ENCODE data around the gene GALNTL6. TPM values are rescaled to one million over a fixed set of nuclear protein-coding genes. Genes with fewer than 3 reads are reported as not detected.

Gene GALNTL6
- total and polyA plus RNA-seq, 2 of the 4 experiments (the other 2 are of a cell fraction), result under 0.01 TPM; not detected in 1

DNA sequence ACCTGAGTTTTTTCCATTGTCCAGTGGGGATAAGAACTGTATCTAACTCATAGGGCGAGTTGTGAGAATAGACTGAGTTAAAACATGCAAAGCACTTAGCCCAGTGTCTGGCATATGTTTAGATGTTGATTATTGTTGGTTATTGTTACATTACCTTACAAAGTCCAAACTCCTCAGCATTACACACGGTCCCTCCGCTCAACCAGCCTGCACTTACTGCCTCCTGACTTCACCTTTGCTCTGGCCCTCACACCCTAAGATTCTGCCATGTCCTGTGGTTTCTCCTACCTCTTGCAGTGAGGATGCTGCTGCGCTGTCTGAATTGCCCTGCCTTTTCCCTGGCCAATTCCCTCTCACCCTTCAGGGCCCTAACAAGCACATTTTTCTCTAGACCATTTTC is 1053.2 kb downstream of the GALNTL6 start:
- no peak overlapping the region for H3K18ac ChIP-seq (ENCODE audit: low read depth, low read length)
- H2AFZ ChIP-seq (replicated peaks; ENCODE audit: low read length, poor library complexity), result no peak overlapping the region
- H3K9ac ChIP-seq (ENCODE audit: low read depth, low read length), result no peak overlapping the region
- POLR2A ChIA-PET (ENCODE audit: unreplicated experiment), result no interaction called here
- H3K4ac ChIP-seq (ENCODE audit: low read depth, low read length), result no peak overlapping the region
- no peaks in the 10 kb centered on the region for H3K4me1 ChIP-seq (ENCODE audit: control insufficient read depth, insufficient read depth, low read length)
- 60% methylated on average over 1 of the region's 4 CpGs; no CpG with 5 or more reads in 1 of the 2 experiments for WGBS, 2 experiments (ENCODE audit: extremely low coverage in 2 of 2, insufficient read length in 1 of 2)
- H3K27me3 ChIP-seq (ENCODE audit: control insufficient read depth, insufficient read depth, low read length), result no peaks in the 10 kb centered on the region; the same call in 1 of the 2 replicates
- H4K5ac ChIP-seq (ENCODE audit: low read depth, low read length), result no peak overlapping the region
- no peak for TF ChIP-seq FOS (IDR thresholded peaks at IDR 0.05; ENCODE audit: low read depth, low read length)
- TF ChIP-seq RCOR1 (IDR thresholded peaks at IDR 0.05; ENCODE audit: insufficient replicate concordance, low read length), result no peak
- no peak for TF ChIP-seq BHLHE40 (IDR thresholded peaks at IDR 0.05; ENCODE audit: low read depth, low read length)
- no peak for TF ChIP-seq CEBPB (IDR thresholded peaks at IDR 0.05; ENCODE audit: low read depth, low read length)
- ATAC-seq (ENCODE audit: low read depth) (no peak), DNase-seq (no peak)
- H3K36me3 ChIP-seq (ENCODE audit: control insufficient read depth, insufficient read depth, low read length), result no peaks in the 10 kb centered on the region
- no peak overlapping the region for H3K23ac ChIP-seq (ENCODE audit: low read depth, low read length)
- CTCF ChIA-PET, result interaction anchor here (1.1 kb wide), 1 partner anchor 160 kb away, joined by 4 read pairs; no protein-coding TSS in a partner anchor
- intact Hi-C loops (cut with micrococcal nuclease), result no loop called here
- H2BK5ac ChIP-seq (ENCODE audit: low read depth, low read length, poor library complexity, severe bottlenecking), result no peak overlapping the region
- H4K91ac ChIP-seq (ENCODE audit: insufficient read depth, low read depth, low read length), result no peak overlapping the region
- no TSS peak for BruUV-seq (replicated peaks)
- in situ Hi-C loops (cut with MboI; ENCODE audit: low sequenced_read_pairs), result no loop called here
- H3K9me3 ChIP-seq (ENCODE audit: control insufficient read depth, insufficient read depth, low read length), result 0 out of 2 replicates have a peak, but pooled peaks cover 1% of the 10 kb centered on the region
- no peak overlapping the region for H3K4me2 ChIP-seq (ENCODE audit: low read depth, low read length)
- no peak overlapping the region for H2BK120ac ChIP-seq (ENCODE audit: low read depth, low read length)
- no peaks in the 10 kb centered on the region for H3K9me1 ChIP-seq (ENCODE audit: insufficient read depth, low read length)
- no peaks in the 10 kb centered on the region for H3K79me1 ChIP-seq (ENCODE audit: low read depth in 1 of 2, low read length in 2 of 2)
- no peak overlapping the region for H2AK9ac ChIP-seq (replicated peaks; ENCODE audit: low read depth, low read length, poor library complexity)
- no peak overlapping the region for H3K4me3 ChIP-seq (ENCODE audit: insufficient read depth, low read depth, low read length)
- no peak overlapping the region for H3K14ac ChIP-seq (replicated peaks; ENCODE audit: low read depth, low read length)
- H2BK20ac ChIP-seq (ENCODE audit: low read depth, low read length), result no peak overlapping the region
- dilution Hi-C loops (cut with HindIII; ENCODE audit: low sequenced_read_pairs, unreplicated experiment), result no loop called here
- H2BK15ac ChIP-seq (ENCODE audit: low read depth, low read length), result no peak overlapping the region
- no peak overlapping the region for H2AK5ac ChIP-seq (ENCODE audit: low read depth, low read length)
- no peak overlapping the region for H3K56ac ChIP-seq (ENCODE audit: extremely low read depth, insufficient read depth, low read length)
- no peaks in the 10 kb centered on the region for H4K20me1 ChIP-seq (ENCODE audit: insufficient read depth, low read length)
- H4K8ac ChIP-seq (ENCODE audit: low read depth in 2 of 2, low read length in 2 of 2), result no peak overlapping the region
- H3K27ac ChIP-seq (ENCODE audit: insufficient read depth, low read length), result no peak overlapping the region
